Muscle of arm (tissue), 12 donors: ENCODE measurements around the gene SMG6. TPM values are rescaled to one million over a fixed set of nuclear protein-coding genes. Genes with fewer than 3 reads are reported as not detected.

ENCODE experiments used
- DNase-seq: peaks from one replicate; pipeline ENCODE4 v3.0.0-alpha.2; 2013
- polyA plus RNA-seq, 12 donors: library from polyadenylated mRNA; unstranded; fragments of 120-200 nt; gene quantifications; one replicate each; pipeline ENCODE4 v1.2.1, GENCODE V29; 2013; ENCODE audit not compliant: insufficient read length in 12 of 12

Gene SMG6
- polyA plus RNA-seq, 12 donors, result 12.2 to 33.6 (median 18.2) TPM; not detected in 1

DNA sequence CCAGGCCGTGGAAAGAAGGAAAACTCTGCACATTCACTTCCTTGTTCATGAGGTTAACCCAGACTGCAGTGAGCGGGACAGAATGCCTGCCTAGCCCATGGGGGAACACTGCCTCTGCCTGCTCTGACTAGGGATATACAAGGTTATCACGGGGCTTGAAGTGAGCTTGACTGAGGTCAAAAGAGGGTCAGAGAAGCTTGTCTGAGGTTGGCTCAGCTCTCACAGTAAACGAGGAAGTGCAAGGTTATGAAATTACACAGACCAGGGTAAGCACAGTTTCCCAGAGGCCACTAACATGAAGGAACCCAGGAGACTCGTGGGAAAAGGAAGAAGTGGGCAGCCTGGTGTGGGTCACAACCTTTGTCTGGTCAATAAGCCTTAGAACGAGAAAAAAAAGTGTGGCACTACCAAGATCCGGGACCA, 220.0 kb downstream of the SMG6 start:
- DNase-seq, result no peak

DNA sequence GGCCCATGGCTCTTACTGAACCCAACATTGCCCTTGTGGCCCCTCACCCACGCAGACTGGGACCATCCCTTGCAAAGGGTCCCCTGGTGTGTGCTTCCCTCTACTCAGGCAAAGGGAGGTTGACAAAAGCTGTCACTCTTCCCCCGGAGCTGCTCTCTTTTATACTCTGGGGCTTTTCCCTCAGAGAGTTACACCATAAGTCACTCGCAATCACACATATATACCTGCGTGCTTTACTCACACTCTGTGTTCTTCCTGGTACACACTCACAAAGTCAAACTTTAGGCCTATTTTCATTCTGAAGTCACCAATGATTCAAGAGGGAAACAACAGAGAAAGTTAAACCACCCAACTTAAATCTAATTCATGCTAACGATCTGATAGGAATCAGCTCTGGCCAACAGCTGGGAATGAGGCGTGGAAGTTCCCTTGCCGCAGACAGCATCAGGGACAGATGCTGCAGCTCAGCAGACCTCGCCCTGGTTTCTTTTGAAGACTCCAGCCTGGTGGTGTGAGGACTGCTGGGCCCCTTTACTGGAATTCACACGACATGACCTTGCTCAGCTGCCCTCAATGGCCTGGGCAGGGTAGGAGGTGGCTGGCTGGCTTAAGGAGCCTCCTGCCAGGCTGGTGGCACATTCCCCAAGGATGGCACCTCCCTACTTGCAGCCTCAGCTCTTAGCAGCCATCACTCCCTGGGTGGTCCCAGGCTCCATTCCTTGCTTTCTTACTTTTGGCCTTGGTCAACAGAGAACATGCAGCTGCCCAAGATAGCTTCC, 221.4 kb downstream of the SMG6 start:
- no peak for DNase-seq

GRCh38 chr17:2081564-2081963, 222.0 kb downstream of the SMG6 start:
- DNase-seq, result no peak

- DNase-seq, result no peak
Observed at GRCh38 chr17:2077040-2077439, 226.5 kb downstream of the SMG6 start.

DNA sequence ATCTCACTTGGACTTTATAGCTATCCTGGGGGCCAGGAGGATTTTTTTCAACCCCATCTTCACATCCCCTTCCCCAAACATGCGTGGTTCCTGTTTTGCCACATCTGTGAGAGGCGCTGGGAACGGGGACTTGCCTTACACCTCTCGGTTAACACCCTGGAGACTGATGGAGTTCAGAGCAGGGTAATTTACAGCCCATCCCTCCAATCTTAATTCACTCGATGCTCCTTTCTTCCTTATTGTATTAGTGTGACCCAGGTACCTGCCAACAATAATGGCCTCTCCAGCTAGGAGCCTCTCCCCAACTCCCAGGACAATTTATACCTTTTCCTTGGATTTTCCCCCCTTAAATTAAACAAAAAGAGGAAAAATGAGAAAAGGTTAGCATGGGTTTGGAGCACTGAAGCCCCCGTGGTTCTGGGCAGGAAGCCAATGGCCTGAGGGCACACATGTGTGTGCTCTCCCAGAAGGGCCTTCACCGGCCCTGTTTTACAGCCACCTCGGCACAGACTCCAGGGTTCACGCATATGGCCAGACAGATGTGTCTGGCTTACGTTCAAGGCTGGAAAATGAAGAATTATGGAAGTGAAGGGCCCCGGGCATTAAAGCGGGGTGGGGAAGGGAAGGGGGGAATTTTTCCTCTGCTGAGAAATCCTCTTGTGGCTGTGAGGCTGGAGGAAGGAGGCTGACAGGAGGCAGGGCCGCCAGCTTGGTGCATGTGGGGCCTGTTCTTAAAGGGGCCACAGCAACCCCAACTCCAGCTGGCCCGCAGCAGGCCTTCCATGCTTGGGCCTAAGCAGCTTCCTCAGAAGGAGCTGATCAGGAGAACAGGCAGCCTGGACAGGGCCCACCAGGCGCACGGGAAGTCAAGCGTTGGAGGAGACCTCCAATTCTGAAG, 227.2 kb downstream of the SMG6 start:
- peak; percentile 64 for DNase-seq

GRCh38 chr17:2075336-2076086, 228.1 kb downstream of the SMG6 start:
- DNase-seq, result peak; percentile 75

DNA sequence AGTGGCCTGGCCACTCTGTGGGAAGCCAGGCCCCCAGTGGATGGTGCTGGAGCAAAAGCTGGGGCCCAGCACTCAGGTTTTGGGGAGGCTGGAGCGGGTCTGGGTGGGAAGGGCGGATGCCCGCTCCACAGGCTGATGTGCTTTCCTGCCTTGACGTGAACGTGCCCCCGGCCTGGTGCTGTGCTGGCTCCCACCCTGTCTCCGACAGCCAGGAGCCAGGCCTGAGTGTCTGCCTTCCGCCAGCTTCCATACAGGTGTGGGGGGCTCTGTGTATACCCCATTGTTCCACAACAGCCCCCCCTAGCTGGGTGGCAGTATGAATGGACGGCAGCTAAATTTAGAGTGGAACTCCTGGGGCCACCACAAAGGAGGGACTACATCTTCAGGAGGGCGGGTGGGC, 228.7 kb downstream of the SMG6 start:
- no peak for DNase-seq

- no peak for DNase-seq
Observed at GRCh38 chr17:2071455-2072281, 231.9 kb downstream of the SMG6 start.

DNA sequence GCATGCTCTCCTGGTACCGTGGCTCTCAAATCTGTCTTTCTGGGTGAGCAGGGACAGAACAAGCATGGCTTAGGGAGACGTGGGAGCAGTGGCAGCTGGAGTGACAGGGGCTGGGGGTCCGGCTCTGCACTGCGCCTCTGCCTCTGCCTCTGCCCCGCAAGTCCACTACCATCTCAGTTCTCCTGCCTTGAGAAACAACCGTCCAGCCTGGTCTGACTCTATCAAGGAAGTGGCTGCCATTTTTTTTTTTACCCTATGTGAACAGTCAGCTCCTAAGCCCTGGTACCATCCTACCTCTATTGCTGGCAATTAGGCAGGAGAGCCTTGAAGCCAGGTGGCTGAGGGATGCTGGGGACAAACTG, 232.6 kb downstream of the SMG6 start:
- DNase-seq, result no peak

DNA sequence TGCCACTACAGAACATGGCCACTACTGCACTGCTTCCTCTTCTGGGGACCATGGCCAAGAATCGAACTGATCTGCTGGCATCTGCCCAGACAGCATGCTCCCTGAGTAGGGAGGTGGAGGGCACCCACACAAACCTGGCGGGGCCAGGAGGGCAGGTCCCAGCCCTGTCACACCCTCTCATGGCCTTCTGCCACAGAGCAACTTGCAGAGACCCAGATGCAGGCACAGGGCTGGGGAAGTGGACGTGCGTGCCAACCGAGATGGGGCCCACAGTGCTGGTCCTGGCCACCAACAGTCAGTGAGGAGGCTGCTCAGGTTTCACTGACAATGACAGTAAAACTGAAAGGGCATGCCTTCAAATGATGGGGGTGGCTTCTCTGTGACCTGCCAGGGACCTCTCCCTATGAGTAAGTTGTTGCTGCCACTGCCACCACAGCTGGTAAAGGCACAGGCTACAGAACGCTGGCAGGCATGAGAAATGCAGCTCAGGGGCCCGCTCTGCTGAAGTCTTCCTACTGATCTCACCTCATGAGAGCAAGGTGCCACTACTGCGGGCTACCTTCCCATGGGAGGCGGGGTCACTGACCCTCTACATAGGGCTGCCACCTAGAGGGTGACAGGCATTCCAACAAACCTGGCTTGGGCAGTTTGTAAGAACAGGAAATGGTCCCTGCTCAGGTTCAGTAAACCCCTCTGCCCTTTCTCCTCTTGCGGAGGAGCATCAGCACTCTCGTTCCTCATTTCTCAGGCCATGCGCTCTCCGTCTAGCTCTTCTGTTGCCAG, 233.2 kb downstream of the SMG6 start:
- no peak for DNase-seq

GRCh38 chr17:2068519-2069051, 235.0 kb downstream of the SMG6 start:
- DNase-seq, result no peak

DNA sequence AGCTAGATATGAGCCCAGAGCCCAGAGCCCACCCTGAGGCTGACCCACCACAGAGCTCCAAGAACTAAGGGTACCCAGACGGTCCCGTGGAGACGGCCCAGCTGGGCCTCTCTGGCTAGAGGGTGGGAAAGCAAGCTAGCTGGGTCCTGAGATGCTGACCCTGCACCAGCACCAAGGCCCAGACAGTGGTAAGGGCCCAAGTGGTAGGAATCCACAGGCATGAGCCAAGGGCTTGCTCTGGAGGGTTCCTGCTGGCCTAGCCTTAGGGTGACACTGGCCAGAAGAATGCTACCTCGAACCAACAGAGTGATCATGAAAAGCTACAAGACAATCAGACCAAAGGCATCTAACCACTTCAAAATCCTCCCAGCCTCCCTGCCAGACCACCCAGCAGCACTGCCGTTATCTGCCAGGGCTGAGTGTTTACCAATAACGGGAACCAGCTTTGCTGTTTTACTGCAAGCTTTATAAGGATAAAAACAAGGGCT, 235.5 kb downstream of the SMG6 start:
- no peak for DNase-seq

- no peak for DNase-seq
Observed at GRCh38 chr17:2067608-2068024, 236.0 kb downstream of the SMG6 start.

DNA sequence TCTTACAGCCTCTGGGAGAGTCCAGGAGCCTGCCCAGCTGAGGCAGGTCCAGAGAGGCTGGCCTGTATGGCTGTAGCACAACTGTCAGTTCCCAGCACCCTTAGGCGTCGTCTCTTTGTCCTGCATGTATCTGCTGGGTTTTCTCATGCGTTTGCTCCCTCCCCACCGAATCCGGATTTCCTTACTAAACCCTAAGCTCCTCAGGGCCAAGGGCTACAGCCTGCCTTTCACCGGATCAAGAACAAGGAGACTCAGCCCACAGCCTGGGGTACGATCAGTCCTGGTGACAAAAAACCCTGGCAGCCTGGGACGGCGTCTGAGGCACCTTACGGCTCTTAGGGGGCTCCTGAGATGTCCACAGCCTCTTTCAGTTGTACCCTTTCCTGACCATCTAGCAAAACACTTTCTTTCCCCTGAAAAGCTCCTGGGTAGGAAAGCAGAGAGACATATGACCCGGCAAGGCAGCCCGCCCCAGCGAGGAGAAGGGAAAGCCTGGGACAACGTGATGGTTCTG, 236.5 kb downstream of the SMG6 start:
- DNase-seq, result no peak

- no peak for DNase-seq
Observed at GRCh38 chr17:2065949-2066400, 237.6 kb downstream of the SMG6 start.

DNA sequence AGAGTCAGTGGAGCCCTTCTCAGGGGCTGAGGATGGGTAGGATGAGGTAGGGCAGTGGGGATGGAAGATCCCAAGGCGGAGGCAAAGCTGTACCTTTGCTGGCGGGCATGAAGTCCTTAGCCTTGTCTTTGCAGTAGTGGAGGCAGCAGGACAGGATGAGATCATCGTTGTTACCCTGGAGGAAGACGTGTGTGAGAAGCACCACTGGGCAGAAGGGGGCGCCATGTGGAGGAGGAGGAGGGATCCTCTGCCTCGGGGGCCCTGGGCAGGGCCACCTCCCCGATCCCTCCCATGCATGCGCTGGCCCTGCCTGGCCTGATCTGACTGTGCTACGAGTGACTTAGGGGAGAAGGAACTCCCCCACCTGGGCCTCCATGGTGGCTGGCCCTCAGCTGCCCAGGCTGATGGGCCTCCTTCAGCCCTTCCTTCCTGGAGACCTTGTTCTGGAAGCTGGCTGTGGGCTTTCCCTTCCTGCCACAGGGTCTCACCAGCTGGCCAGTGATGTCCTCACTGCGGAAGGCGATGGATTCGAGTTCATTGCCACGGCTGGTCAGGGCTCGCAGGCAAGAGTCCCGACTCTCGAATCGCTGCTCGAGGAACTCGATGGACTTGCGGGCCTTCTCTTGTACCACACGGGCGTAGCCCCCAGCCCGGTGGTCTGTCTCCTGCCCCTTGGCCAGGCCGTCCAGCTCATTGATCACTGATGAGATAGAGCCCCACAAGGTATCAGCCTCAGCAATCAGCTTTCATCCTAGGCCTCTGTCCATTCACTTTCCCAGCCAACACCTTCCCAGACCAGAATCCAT, 238.4 kb downstream of the SMG6 start:
- no peak for DNase-seq

DNA sequence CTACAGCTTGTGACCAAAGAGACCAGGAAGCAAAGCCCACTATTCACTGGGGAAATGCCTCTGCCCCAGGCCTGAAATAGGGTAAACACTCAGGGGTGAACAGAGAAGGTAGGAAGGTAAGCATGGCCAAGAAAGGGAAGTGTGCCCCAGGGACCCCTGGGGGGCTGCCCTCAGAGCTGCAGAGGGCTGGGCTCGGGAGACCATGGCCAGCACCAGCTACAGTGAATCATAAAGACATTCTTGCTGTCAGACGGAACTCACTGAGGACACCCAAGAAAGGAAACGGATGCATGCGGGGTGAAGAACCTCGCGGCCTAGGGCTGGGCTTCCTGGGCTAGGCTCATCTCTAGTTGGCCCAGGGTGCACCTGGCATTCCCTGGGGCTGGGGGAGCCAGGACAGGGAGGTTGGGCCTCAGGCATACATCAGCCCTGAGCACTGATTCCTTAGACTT, 239.0 kb downstream of the SMG6 start:
- no peak for DNase-seq

DNA sequence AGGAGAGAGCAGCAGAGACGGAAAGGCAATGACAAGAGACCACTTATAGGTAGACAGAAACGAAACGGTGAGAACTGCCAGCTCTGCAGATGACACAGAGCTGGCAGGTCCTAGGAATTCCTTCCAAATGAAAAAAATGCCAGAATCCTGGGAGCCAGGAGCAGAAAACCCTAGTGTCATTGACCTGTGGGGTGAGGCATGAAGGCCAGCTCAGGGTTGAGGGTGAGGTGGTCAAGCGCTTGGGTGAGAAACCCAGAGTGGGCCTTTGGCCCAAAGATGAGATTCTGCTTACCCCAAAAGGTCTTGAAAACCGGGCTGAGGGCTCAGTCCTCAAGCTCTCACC, 239.5 kb downstream of the SMG6 start:
- no peak for DNase-seq
